Endothelial cell of umbilical vein (primary cell): Measurements from ENCODE around the gene SYNE1. TPM values are rescaled to one million over a fixed set of nuclear protein-coding genes. Genes with fewer than 3 reads are reported as not detected.

ENCODE experiments used
- BruUV-seq: library from RNA; stranded (reverse); fragments of 400-500 nt; replicated peaks from 2 replicates; lab custom pipeline; 2021; lab: Mats Ljungman, UMichigan
- CTCF ChIA-PET: fragments of 300-600, 350-600 bp; sonication (Branson Sonifier 250); formaldehyde crosslinking; loops from one replicate; lab custom pipeline; 2021; ENCODE audit warnings: antibody characterized with exemption, inconsistent platforms; lab: Charles Lee
- POLR2A ChIA-PET: fragments of 300-600, 350-600 bp; sonication (Branson Sonifier 250); formaldehyde crosslinking; loops from one replicate; lab custom pipeline; 2021; ENCODE audit warnings: antibody characterized with exemption, inconsistent platforms; lab: Charles Lee
- DNase-seq: peaks from one replicate; pipeline ENCODE4 v3.0.0-alpha.2; 2011; ENCODE audit warnings: low read depth, low spot score
- FAIRE-seq: peaks from 2 replicates; lab custom pipeline; 2011; peaks lifted over from hg19 to GRCh38; lab: Jason Lieb, UNC
- H2AFZ ChIP-seq: 2 replicates; pipeline ENCODE4 v1.6.0; 2012; ENCODE audit warnings: low read depth, low read length, control low read depth, inconsistent platforms
- H3K27ac ChIP-seq: 2 replicates; pipeline ENCODE4 v1.5.1; 2011; ENCODE audit warnings: low read depth, mild to moderate bottlenecking, control low read depth, low read length, moderate library complexity; ENCODE audit not compliant: insufficient read depth
- H3K27me3 ChIP-seq, 2 experiments: 2 replicates each; pipeline versions ENCODE4 v1.6.0 to v1.6.1; 2011; ENCODE audit warnings: low read length in 2 of 2, mixed read lengths in 1 of 2; ENCODE audit not compliant: control insufficient read depth in 2 of 2, insufficient read depth in 2 of 2
- H3K36me3 ChIP-seq, 2 experiments: 2 replicates in 1 of 2; 3 replicates in 1 of 2; pipeline ENCODE4 v1.5.1; 2011; ENCODE audit warnings: low read length in 2 of 2, mild to moderate bottlenecking in 1 of 2, moderate library complexity in 1 of 2; ENCODE audit not compliant: control insufficient read depth in 2 of 2, insufficient read depth in 2 of 2; ENCODE audit errors: extremely low read depth in 1 of 2
- H3K4me1 ChIP-seq: 3 replicates; pipeline ENCODE4 v1.5.1; 2011; ENCODE audit warnings: mild to moderate bottlenecking, low read length; ENCODE audit not compliant: control insufficient read depth, insufficient read depth; ENCODE audit errors: extremely low read depth
- H3K4me2 ChIP-seq: 2 replicates; pipeline ENCODE4 v1.6.1; 2011; ENCODE audit warnings: low read length, control low read depth, mixed read lengths; ENCODE audit not compliant: insufficient read depth
- H3K4me3 ChIP-seq, 3 experiments: fragments of 200-600 bp in 1 of 3; sonication (generic), shearing (Covaris generic) in 1 of 3; replicated peaks in 1 of 3; 2 replicates each; pipeline ENCODE4 v1.5.1; 2011 to 2016; ENCODE audit warnings: control low read depth in 3 of 3, low read length in 3 of 3, mild to moderate bottlenecking in 2 of 3, inconsistent platforms in 1 of 3, low read depth in 1 of 3, moderate library complexity in 1 of 3; ENCODE audit not compliant: insufficient read depth in 1 of 3
- H3K79me2 ChIP-seq: 2 replicates; pipeline ENCODE4 v1.6.0; 2012; ENCODE audit warnings: low read length, inconsistent platforms; ENCODE audit not compliant: control insufficient read depth, insufficient read depth
- H3K9ac ChIP-seq: replicated peaks from 2 replicates; pipeline ENCODE3; 2011; ENCODE audit warnings: low read length, control low read depth; ENCODE audit not compliant: insufficient read depth; ENCODE audit errors: extremely low read depth
- H3K9me1 ChIP-seq: replicated peaks from 3 replicates; pipeline ENCODE4 v1.6.0; 2011; ENCODE audit warnings: mild to moderate bottlenecking, low read length; ENCODE audit not compliant: control insufficient read depth, insufficient read depth; ENCODE audit errors: extremely low read depth
- H3K9me3 ChIP-seq: replicated peaks from 2 replicates; pipeline ENCODE4 v1.5.1; 2012; ENCODE audit warnings: low read length, inconsistent platforms; ENCODE audit not compliant: control insufficient read depth, insufficient read depth
- H4K20me1 ChIP-seq: replicated peaks from 2 replicates; pipeline ENCODE3; 2011; ENCODE audit warnings: mild to moderate bottlenecking, low read length; ENCODE audit not compliant: control insufficient read depth, insufficient read depth; ENCODE audit errors: extremely low read depth
- CTCF ChIP-seq, 2 donors: IDR thresholded peaks; 1 replicate in 1 of 2; 2 replicates in 1 of 2; pipeline ENCODE4 v1.5.1; 2011; ENCODE audit warnings: low read length in 2 of 2, mild to moderate bottlenecking in 2 of 2, moderate library complexity in 2 of 2, control low read depth in 1 of 2, inconsistent platforms in 1 of 2, low read depth in 1 of 2; ENCODE audit not compliant: insufficient read depth in 1 of 2; ENCODE audit errors: extremely low read depth in 1 of 2
- EZH2 ChIP-seq: IDR thresholded peaks from 2 replicates; pipeline ENCODE4 v1.6.1; 2012; ENCODE audit warnings: borderline replicate concordance, low read depth, mild to moderate bottlenecking, moderate library complexity, low read length, inconsistent platforms; ENCODE audit not compliant: severe bottlenecking
- FOS ChIP-seq: IDR thresholded peaks from 2 replicates; pipeline ENCODE4 v1.6.1; 2011; ENCODE audit warnings: mild to moderate bottlenecking, low read length, moderate library complexity, borderline replicate concordance; ENCODE audit not compliant: insufficient read depth
- GATA2 ChIP-seq: IDR thresholded peaks from 2 replicates; pipeline ENCODE4 v1.7.0; 2011; ENCODE audit warnings: low read depth, mild to moderate bottlenecking, moderate library complexity, mixed read lengths, low read length; ENCODE audit not compliant: insufficient read length, insufficient read depth
- JUN ChIP-seq: IDR thresholded peaks from 2 replicates; pipeline ENCODE4 v1.6.1; 2011; ENCODE audit warnings: borderline replicate concordance, low read depth; ENCODE audit not compliant: insufficient read length, insufficient read depth
- MYC ChIP-seq: IDR thresholded peaks from one replicate; pipeline ENCODE4 v1.6.1; 2011; ENCODE audit warnings: mild to moderate bottlenecking, low read depth, low read length
- POLR2A ChIP-seq: IDR thresholded peaks from 2 replicates; pipeline ENCODE4 v1.6.1; 2012; ENCODE audit warnings: low read depth, mild to moderate bottlenecking, control low read depth, low read length
- POLR2AphosphoS5 ChIP-seq: IDR thresholded peaks from 2 replicates; pipeline ENCODE4 v1.6.1; 2012; ENCODE audit warnings: low read depth, mild to moderate bottlenecking, control low read depth, low read length, moderate library complexity; ENCODE audit not compliant: insufficient read depth
- dilution Hi-C: fragments of 300-500 bp; cut with MboI; formaldehyde crosslinking; loops from one replicate; pipeline ENCODE4 v1.15.0; 2019; ENCODE audit warnings: low sequenced_read_pairs; ENCODE audit not compliant: extremely low pct_ligation_motif_present
- intact Hi-C: fragments of 100-400 bp; cut with micrococcal nuclease; formaldehyde crosslinking; loops from one replicate; pipeline ENCODE4 v1.10.0; 2022
- polyA plus RNA-seq, 4 experiments: library from polyadenylated mRNA; depleted of rRNA in 3 of 4; stranded (reverse) in 3 of 4; unstranded in 1 of 4; fragments of >200 nt; gene quantifications; 2 replicates each; pipeline versions ENCODE4 v1.2.1 to v1.2.3, GENCODE V29; 2011 to 2012; ENCODE audit warnings: missing spikeins in 1 of 4
- total RNA-seq: library from RNA; stranded (reverse); gene quantifications from 2 replicates; pipeline ENCODE4 v1.2.3, GENCODE V29; 2021
- TF ChIP-seq, protein P1 (sequence below): IDR thresholded peaks from 2 replicates; pipeline ENCODE4 v1.6.1; 2011; ENCODE audit not compliant: insufficient read depth, insufficient read length

Gene SYNE1
- total and polyA plus RNA-seq, 2 donors (not counting 3 experiments of a cell fraction or from before 2014, with no cell fraction given), result 26.5 to 52.3 TPM

- no peaks in the 10 kb centered on the region for H3K9me3 ChIP-seq
- DNase-seq (peak; percentile 89), FAIRE-seq (no peak)
- ChIA-PET CTCF (interaction anchor here (0.9 to 1.2 kb wide), 2 partner anchors 108 to 124 kb away, joined by 4 read pairs; no protein-coding TSS in a partner anchor), POLR2A (no interaction called here)
- no peak for TF ChIP-seq POLR2A
- TF ChIP-seq CTCF (IDR thresholded peaks at IDR 0.05; ENCODE audit: extremely low read depth in 1 of 2, insufficient read depth in 1 of 2, low read depth in 1 of 2, low read length in 2 of 2), result peak; percentile 11 to 20
- dilution Hi-C loops, result no loop called here
- no TSS peak for BruUV-seq
- H3K79me2 ChIP-seq, result no peaks in the 10 kb centered on the region
- no peak overlapping the region for H2AFZ ChIP-seq
- no peak overlapping the region for H3K4me2 ChIP-seq
- peaks cover 4% of the 10 kb centered on the region for H3K4me1 ChIP-seq
- no peaks in the 10 kb centered on the region for H3K9me1 ChIP-seq
- H3K27me3 ChIP-seq, result no peaks in the 10 kb centered on the region
- H4K20me1 ChIP-seq, result no peaks in the 10 kb centered on the region
- H3K9ac ChIP-seq, result no peak overlapping the region
- no peak overlapping the region for H3K27ac ChIP-seq
- peaks cover 0 to 3% of the 10 kb centered on the region in 2 experiments for H3K36me3 ChIP-seq
- intact Hi-C loops, result loop anchor here (2.0 kb wide), 1 partner anchor 70 kb away; no protein-coding TSS in a partner anchor
- no peak overlapping the region for H3K4me3 ChIP-seq
Observed at GRCh38 chr6:152232501-152233151, 404.5 kb downstream of the SYNE1 start.

- TF ChIP-seq POLR2A (no peak), MYC (no peak), POLR2AphosphoS5 (no peak), GATA2 (no peak), CTCF (IDR thresholded peaks at IDR 0.05; ENCODE audit: extremely low read depth in 1 of 2, insufficient read depth in 1 of 2, low read depth in 1 of 2, low read length in 2 of 2) (no peak), EZH2 (no peak), FOS (no peak), JUN (no peak)
- TF ChIP-seq, protein P1, sequence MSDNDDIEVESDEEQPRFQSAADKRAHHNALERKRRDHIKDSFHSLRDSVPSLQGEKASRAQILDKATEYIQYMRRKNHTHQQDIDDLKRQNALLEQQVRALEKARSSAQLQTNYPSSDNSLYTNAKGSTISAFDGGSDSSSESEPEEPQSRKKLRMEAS, result no peak
- H3K4me1 ChIP-seq, result peaks cover 4% of the 10 kb centered on the region
- dilution Hi-C loops, result no loop called here
- no peaks in the 10 kb centered on the region for H3K79me2 ChIP-seq
- H2AFZ ChIP-seq, result no peak overlapping the region
- no peaks in the 10 kb centered on the region for H3K27me3 ChIP-seq
- CTCF ChIA-PET, result interaction anchor here (1.3 to 2.1 kb wide), 3 partner anchors 14 to 29 kb away, joined by 3 to 6 read pairs (median 4); no protein-coding TSS in a partner anchor
- FAIRE-seq, result no peak
- no peak overlapping the region for H3K4me2 ChIP-seq
- no peaks in the 10 kb centered on the region for H3K9me1 ChIP-seq
- no peaks in the 10 kb centered on the region for H3K9me3 ChIP-seq
- H3K9ac ChIP-seq, result no peak overlapping the region
- POLR2A ChIA-PET, result no interaction called here
- BruUV-seq, result no TSS peak
- DNase-seq, result no peak
- no peaks in the 10 kb centered on the region for H4K20me1 ChIP-seq
- H3K27ac ChIP-seq, result no peak overlapping the region
- no peak overlapping the region for H3K4me3 ChIP-seq
- intact Hi-C loops, result no loop called here
- peaks cover 0 to 4% of the 10 kb centered on the region in 2 experiments for H3K36me3 ChIP-seq
Observed at GRCh38 chr6:152229330-152229729, 407.8 kb downstream of the SYNE1 start.
